Hematopoietic multipotent progenitor cell treated with erythropoietin and hydrocortisone succinate and interleukin-3 and kit ligand, for 4 days (in vitro differentiated cells): ENCODE data around the gene GDPD1.
"Not testable (repeated sequence)": the region's sequence is repeated elsewhere in the genome, so short reads cannot be mapped to it uniquely, and the experiment has no call there.

Experiments
- DNase-seq: peaks from one replicate; pipeline ENCODE4 v3.0.0-alpha.2; 2015

Gene GDPD1

GRCh38 chr17:59220328-59221158 lies at the start of gene GDPD1:
GDPD1 (plus strand) TSS chr17:59220511; CDS start chr17:59220610, 99 bp downstream.
- DNase-seq = peak; percentile 98

DNA sequence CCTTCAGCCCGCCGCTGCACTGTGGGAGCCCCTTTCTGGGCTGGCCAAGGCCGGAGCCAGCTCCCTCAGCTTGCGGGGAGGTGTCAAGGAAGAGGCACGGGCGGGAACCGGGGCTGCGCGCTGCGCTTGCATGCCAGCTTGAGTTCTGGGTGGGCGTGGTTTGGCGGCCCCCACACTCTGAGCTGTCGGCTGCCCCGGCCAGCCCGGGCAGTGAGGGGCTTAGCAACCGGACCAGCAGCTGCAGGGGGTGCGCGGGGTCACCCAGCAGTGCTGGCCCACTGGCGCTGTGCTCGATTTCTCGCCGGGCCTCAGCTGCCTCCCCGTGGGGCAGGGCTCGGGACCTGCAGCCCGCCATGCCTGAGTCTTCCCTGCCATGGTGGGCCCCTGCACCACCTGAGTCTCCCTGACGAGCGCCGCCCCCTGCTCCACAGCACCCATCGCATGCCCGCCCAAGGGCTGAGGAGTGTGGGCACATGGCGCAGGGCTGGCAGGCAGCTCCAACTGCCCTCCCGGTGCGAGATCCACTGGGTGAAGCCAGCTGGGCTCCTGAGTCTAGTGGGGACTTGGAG lies 47.8 kb upstream of the GDPD1 start:
- DNase-seq = no peak

GRCh38 chr17:59174671-59175070 lies 45.6 kb upstream of the GDPD1 start:
- no peak for DNase-seq

- DNase-seq = no peak
Measured at GRCh38 chr17:59175076-59175475, 45.2 kb upstream of the GDPD1 start.

- DNase-seq = no peak
Measured at GRCh38 chr17:59178266-59178985, 41.9 kb upstream of the GDPD1 start.

DNA sequence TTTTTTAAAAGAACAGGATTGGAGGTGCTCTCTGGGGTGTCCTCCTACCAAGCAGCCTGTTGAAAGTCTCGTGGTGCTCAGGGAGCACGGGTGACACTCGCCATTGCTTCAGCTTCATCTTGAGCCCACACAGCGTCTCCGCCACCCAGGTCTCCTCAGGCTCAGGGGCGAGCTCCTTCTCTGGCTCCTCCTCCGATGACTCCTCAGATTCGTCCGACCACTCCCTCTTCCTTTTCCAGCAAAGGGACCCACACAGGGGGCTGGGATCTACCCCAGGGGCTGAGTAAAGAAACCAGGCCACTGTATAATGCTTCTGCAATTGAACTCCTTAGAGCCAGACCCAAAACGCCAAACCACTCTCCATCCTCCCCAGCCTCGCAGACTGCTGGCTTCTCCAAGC lies 40.7 kb upstream of the GDPD1 start:
- not testable (repeated sequence) for DNase-seq

- DNase-seq = no peak
Measured at GRCh38 chr17:59180626-59181025, 39.7 kb upstream of the GDPD1 start.

DNA sequence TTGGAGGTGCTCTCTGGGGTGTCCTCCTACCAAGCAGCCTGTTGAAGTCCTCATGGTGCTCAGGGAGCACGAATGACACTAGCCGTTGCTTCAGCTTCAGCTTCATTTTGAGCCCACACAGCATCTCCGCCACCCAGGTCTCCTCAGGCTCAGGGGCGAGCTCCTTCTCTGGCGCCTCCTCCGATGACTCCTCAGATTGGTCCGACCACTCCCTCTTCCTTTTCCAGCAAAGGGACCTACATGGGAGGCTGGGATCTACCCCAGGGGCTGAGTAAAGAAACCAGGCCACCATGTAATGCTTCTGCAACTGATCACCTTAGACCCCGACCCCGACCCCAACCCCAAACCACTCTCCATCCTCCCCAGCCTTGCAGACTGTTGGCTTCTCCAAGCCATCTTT lies 38.8 kb upstream of the GDPD1 start:
- DNase-seq = no peak

DNA sequence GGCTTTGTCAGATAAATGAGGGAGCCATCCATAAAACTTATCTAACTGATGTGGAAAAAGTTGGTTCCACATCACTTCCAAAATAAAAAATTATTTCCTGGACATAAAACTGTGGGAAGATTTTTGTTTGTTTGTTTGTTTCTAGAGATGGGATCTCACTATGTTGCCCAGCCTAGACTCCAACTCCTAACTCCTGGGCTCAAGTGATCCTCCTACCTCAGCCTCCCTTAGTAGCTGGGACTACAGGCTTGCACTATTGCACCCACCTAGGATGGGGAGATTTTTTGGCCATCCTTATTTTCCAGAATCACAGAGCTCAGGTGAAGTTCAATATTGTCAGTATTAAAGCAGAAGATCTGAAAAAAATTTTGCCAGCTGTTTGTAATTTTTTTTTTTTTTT lies 34.3 kb upstream of the GDPD1 start:
- DNase-seq = no peak

DNA sequence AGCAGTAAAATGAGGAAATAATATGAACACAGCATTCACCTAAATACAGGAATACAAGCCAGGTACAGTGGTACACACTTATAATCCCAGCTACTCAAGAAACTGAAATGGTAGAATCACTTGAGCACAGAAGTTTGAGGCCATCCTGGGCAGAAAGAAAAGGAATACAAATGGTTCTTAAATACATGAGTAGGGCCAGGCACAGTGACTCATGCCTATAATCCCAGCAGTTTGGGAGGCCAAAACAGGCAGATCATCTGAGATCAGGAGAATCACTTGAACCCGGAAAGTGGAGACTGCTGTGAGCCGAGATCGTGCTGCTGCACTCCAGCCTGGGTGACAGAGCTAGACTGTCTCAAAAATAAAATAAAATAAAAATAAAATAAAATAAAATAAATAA lies 33.5 kb upstream of the GDPD1 start:
- no peak for DNase-seq

DNA sequence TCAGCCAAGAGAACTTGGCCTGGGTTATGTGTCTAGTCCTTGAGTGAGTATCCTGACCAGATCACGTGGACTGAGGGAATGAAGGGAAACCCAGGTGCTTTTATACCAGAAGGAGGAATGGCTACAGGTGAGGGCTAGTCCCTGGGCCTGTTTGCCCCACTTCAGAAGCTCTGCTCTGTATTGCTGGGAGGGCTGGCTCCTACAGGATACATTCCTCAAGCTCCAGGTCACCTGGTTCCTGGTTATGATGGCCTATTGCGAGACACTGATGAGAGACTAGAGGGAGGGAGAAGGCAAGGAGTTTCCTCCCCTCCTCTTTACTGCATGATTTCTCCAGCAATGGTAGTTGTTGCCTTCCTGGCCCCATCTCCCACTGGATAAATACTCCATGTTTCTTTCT lies 29.5 kb upstream of the GDPD1 start:
- DNase-seq = no peak

DNA sequence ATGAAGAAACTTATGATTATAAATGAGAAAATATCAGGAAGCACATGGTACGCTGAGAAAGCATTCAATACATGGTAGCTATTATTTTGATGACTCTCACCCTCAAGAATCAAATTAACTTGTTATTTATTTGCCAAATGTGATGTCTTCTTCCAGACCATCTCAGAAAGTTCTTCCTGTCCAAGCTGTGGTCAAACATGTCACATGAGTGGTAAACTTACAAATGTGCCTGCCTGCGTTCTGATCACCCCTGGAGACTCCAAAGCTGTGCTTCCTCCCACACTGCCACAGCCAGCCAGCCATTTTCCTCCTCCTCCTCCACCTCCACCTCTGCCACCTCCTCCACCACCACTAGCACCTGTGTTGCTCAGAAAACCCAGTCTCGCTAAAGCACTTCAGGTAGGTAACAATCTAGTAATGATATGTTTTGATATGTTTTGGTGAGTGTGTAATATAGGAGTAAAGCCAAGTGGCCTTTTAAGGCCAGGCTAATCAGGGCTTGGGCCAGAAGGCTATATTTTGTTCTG lies 26.9 kb upstream of the GDPD1 start:
- DNase-seq = no peak

- no peak for DNase-seq
Measured at GRCh38 chr17:59199398-59199797, 20.9 kb upstream of the GDPD1 start.

DNA sequence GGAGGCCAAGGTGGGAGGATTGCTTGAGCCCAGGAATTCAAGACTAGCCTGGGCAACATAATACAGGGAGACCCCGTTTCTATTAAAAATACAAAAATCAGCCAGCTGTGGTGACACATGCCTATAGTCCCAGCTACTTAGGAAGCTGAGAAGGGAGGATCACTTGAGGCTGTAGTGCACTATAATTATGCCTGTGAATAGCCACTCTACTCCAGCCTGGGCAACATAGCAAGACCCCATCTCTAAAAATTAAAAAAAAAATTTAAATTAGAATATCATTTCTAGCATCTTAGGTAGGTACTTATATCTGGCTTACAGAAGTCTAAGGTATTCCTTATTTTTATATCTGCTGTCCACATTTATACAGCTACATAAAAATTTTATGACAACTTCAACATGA lies 18.0 kb upstream of the GDPD1 start:
- DNase-seq = no peak

- DNase-seq = no peak
Measured at GRCh38 chr17:59219370-59219769, 941 bp upstream of the GDPD1 start.

DNA sequence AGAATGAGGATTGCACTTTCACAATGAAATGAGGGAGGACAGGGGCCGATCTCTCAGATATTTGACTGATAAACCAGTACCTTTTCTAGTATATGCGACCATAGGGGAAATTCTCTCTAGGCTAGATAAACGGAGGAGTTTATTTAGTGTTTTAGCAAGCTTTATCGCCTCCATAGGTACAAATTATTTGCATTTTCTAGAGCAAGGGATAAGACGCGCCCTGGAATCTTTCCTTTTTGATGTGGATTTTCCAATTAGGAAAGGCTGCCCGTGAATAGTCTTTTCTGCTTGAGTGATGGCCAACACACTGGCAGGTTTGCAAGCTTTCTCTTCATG lies 351 bp upstream of the GDPD1 start:
- no peak for DNase-seq

DNA sequence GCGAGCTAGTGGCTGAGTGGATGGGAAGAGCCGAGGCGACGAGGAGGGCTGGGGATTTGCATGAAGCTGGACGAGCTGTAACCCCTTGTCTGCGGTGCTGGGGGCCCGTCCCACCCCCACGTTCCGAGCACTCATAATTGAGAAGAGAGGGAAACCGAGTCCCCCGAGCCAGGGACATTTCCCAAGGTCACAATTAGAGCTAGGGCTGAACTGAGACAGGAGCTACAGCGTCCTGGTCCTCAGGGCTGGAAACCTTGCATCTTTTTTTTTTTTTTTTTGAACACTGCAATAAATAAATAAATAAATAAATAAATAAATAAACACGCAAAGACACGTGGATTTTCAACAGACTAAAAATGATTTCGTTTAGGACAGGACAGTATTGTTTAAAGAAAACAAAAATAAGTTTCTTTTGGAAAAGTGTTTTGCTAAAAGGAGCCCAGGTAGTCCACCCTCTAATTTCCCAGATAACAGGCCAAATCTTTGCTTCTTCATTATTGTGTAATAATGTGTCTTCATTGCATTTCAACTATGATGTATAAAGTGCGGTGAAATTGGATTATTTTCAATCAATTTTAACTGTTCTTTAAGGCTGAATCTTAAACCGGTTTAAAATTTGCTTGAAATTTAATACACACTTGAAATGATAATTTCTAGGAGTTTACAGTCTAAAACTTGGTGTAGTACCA lies 992 bp downstream of the GDPD1 start:
- DNase-seq = peak; percentile 73

DNA sequence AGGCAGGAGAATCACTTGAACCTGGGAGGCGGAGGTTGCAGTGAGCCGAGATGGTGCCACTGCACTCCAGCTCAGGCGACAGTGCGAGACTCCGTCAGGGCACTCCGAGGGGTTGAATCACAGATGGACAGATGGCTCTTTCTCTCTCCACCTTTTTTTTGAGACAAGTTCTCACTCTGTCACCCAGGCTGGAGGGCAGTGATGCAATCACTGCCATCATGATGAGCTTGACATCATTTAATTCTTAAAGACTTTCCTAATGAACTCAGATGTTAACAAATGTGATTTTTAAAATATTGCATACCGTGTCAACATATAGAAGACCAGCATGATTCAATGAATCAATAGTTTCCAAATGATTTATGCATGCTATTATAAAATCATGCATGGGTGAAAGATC lies 3.5 kb downstream of the GDPD1 start:
- DNase-seq = no peak

DNA sequence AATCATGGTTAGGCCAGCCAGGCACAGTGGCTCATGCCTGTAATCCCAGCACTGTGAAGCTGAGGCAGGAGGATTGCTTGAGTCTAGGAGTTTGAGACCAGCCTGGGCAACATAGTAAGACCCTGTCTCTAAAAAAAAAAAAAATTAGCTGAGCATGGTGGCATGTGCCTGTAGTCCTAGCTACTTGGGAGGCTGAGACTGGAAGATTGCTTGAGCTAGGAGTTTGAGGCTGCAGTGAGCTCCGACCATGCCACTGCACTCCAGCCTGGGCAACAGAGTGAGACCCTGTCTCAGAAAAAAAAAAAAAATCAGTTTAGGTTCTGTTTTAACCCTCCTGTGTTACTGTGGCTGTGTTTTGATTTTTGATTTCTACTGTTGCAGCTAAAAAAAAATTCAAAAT lies 8.3 kb downstream of the GDPD1 start:
- not testable (repeated sequence) for DNase-seq

DNA sequence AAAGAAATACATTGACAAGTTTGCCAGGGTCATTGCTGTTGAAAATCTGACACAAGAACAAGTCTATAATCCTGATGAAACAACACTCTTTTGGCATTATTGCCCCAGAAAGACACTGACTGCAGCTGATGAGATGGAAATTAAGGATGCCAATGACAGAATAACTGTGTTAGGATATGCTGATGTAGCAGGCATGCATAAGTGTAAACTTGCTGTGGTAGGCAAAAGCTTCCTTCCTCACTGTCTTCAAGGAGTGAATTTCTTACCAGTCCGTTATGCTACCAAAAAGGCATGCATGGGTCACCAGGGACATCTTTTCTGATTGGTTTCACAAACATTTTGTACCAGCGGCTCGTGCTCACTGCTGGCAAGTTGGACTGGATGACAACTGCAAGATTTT lies 10.5 kb downstream of the GDPD1 start:
- no peak for DNase-seq

DNA sequence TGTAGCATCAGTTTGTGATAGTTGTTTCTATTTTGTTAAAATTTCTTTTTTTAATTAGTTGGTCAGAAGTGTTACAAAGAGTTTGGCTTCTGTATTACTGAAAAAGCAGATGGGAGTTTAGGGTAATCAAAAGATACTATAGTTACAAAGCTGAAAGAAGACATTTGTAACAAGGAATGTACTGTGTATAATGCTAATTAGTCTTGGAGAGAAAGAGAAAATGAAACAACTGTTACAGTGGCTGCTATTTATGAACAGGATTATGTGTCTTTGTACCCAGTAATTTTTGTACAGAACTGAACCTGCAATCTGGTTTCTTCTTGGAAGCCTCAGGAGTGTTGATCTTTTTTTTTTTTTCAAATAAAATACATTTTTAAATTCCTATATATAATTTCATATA lies 14.3 kb downstream of the GDPD1 start:
- no peak for DNase-seq

DNA sequence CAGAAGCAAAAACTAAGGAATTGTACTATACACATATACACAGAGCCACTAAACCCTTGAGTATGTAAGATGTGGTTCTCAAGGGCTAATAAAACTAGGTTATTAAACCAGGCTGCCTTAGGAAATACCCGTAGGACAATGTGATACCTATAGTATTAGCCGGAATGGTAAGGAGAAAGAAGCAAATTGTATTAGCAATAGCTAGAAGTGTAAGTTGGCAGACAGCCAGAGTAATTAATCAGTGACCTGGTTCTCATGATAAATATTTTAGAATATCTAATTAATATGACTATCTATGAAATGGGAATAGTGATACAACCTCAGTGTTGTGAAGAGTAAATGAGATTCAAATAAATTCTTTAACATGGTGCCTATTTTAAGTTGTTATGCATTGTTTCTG lies 18.6 kb downstream of the GDPD1 start:
- no peak for DNase-seq

- DNase-seq = no peak
Measured at GRCh38 chr17:59244081-59244480, 23.8 kb downstream of the GDPD1 start.
